HepG2 (cell line): Measurements from ENCODE around the gene KRT79. TPM values are rescaled to one million over a fixed set of nuclear protein-coding genes. Genes with fewer than 3 reads are reported as not detected.

Experiments used
- ATAC-seq: fragments of 200-7000 bp; cut with Tn5 transposase; 3 replicates; pipeline ENCODE4 v1.9.1; 2020; ENCODE audit warnings: mild to moderate bottlenecking, moderate library complexity
- BruUV-seq: library from RNA; stranded (reverse); fragments of 400-500 nt; replicated peaks from 2 replicates; lab custom pipeline; 2021; lab: Mats Ljungman, UMichigan
- CTCF ChIA-PET: fragments of 300-600 bp; formaldehyde crosslinking; extraction: SDS; loops from one replicate; lab custom pipeline; 2021; ENCODE audit warnings: low total read pairs, inconsistent platforms, low intra/inter-chr PET ratio; lab: Yijun Ruan, JAX
- POLR2A ChIA-PET: fragments of 350-600 bp; sonication (Branson Sonifier 250); formaldehyde crosslinking; loops from one replicate; lab custom pipeline; 2020; ENCODE audit warnings: antibody characterized with exemption, inconsistent platforms; lab: Yijun Ruan, JAX
- DNase-seq: peaks from one replicate; pipeline ENCODE4 v3.0.0-alpha.2; 2015; ENCODE audit warnings: low spot score
- FAIRE-seq: peaks from 3 replicates; lab custom pipeline; 2011; peaks lifted over from hg19 to GRCh38; lab: Jason Lieb, UNC
- H2AFZ ChIP-seq: one replicate; pipeline ENCODE4 v1.6.1; 2011; ENCODE audit warnings: low read length, inconsistent platforms
- H3K27ac ChIP-seq: fragments of 300-600 bp; 3 replicates; pipeline ENCODE4 v1.8.0; 2011; ENCODE audit warnings: mixed run types, mild to moderate bottlenecking, mixed read lengths, low read length, inconsistent platforms; ENCODE audit not compliant: insufficient read depth; ENCODE audit errors: extremely low read length
- H3K27me3 ChIP-seq, 2 experiments: fragments of 200-600 bp in 1 of 2; 2 replicates in 1 of 2; 3 replicates in 1 of 2; pipeline versions ENCODE4 v1.6.0 to v1.8.0; 2011; ENCODE audit warnings: low read length in 2 of 2, mild to moderate bottlenecking in 2 of 2, moderate library complexity in 2 of 2, inconsistent platforms in 1 of 2; ENCODE audit not compliant: insufficient read depth in 2 of 2, control insufficient read depth in 1 of 2
- H3K36me3 ChIP-seq, 2 experiments: fragments of 200-600 bp in 1 of 2; replicated peaks in 1 of 2; 2 replicates in 1 of 2; 3 replicates in 1 of 2; pipeline versions ENCODE4 v1.5.1 to v1.8.0; 2011; ENCODE audit warnings: low read length in 2 of 2, inconsistent platforms in 1 of 2; ENCODE audit not compliant: insufficient read depth in 2 of 2, control insufficient read depth in 1 of 2
- H3K4me1 ChIP-seq: 2 replicates; pipeline ENCODE4 v1.5.1; 2012; ENCODE audit warnings: low read length, inconsistent platforms; ENCODE audit not compliant: insufficient read depth
- H3K4me2 ChIP-seq: 2 replicates; pipeline ENCODE4 v1.6.0; 2011; ENCODE audit warnings: low read depth, low read length, inconsistent platforms
- H3K4me3 ChIP-seq, 3 experiments: fragments of 200-600 bp in 1 of 3; sonication (generic), shearing (Covaris generic) in 1 of 3; replicated peaks in 1 of 3; 2 replicates each; pipeline ENCODE4 v1.5.1; 2011 to 2016; ENCODE audit warnings: low read length in 3 of 3, inconsistent platforms in 2 of 3, low read depth in 2 of 3, mild to moderate bottlenecking in 2 of 3, control low read depth in 1 of 3, mixed read lengths in 1 of 3; ENCODE audit not compliant: insufficient read depth in 1 of 3
- H3K79me2 ChIP-seq: one replicate; pipeline ENCODE4 v1.6.1; 2011; ENCODE audit warnings: low read length, inconsistent platforms; ENCODE audit not compliant: insufficient read depth
- H3K9ac ChIP-seq: 2 replicates; pipeline ENCODE4 v1.6.0; 2011; ENCODE audit warnings: mild to moderate bottlenecking, low read depth, low read length, inconsistent platforms; ENCODE audit not compliant: insufficient read depth
- H3K9me3 ChIP-seq: 2 replicates; pipeline ENCODE4 v1.5.1; 2012; ENCODE audit warnings: mild to moderate bottlenecking, low read length
- H4K20me1 ChIP-seq: 2 replicates; pipeline ENCODE4 v1.6.0; 2011; ENCODE audit warnings: inconsistent platforms, mild to moderate bottlenecking, low read length, moderate library complexity; ENCODE audit not compliant: insufficient read depth
- ASH2L ChIP-seq: fragments of 300-600, 200-600 bp; sonication (generic); IDR thresholded peaks from 2 replicates; pipeline ENCODE4 v1.7.0; 2017; ENCODE audit warnings: low read depth, mild to moderate bottlenecking, moderate library complexity, mixed read lengths, low read length; ENCODE audit not compliant: insufficient read length
- CEBPG ChIP-seq: IDR thresholded peaks from 2 replicates; pipeline ENCODE4 v1.6.1; 2016
- KDM1A ChIP-seq: IDR thresholded peaks from 2 replicates; pipeline ENCODE4 v1.6.1; 2016; ENCODE audit warnings: missing compliant biosample characterization
- NFIC ChIP-seq: IDR thresholded peaks from 2 replicates; pipeline ENCODE4 v1.6.1; 2012; ENCODE audit warnings: mild to moderate bottlenecking, low read length, inconsistent platforms
- NFKBIZ ChIP-seq: IDR thresholded peaks from 2 replicates; pipeline ENCODE4 v1.6.1; 2018; ENCODE audit warnings: missing genetic modification reagents, missing compliant biosample characterization
- TEAD2 ChIP-seq: sonication (generic); formaldehyde crosslinking; IDR thresholded peaks from 2 replicates; pipeline ENCODE4 v1.9.0; 2021; ENCODE audit warnings: missing genetic modification reagents
- WIZ ChIP-seq: sonication (generic); formaldehyde crosslinking; IDR thresholded peaks from 2 replicates; pipeline ENCODE4 v1.5.1; 2020; ENCODE audit warnings: mild to moderate bottlenecking, missing genetic modification reagents
- ZNF124 ChIP-seq: sonication (generic); formaldehyde crosslinking; IDR thresholded peaks from 2 replicates; pipeline ENCODE4 v1.4.0; 2020; ENCODE audit warnings: missing genetic modification reagents
- ZNF367 ChIP-seq: sonication (generic); formaldehyde crosslinking; IDR thresholded peaks from 2 replicates; pipeline ENCODE4 v1.4.0; 2020; ENCODE audit warnings: missing genetic modification reagents, borderline replicate concordance
- ZNF572 ChIP-seq: sonication (generic); formaldehyde crosslinking; IDR thresholded peaks from 2 replicates; pipeline ENCODE4 v1.5.1; 2020; ENCODE audit warnings: mild to moderate bottlenecking, missing genetic modification reagents
- WGBS: methylation state at CpG from one replicate; pipeline ENCODE4 v1.1.6; 2017; ENCODE audit warnings: low lambda C conversion rate; 5-methylcytosine and 5-hydroxymethylcytosine counted together
- in situ Hi-C: cut with HindIII; loops from 2 replicates; pipeline ENCODE4 v1.10.0; 2017; ENCODE audit warnings: low pct_unique_long_range_greater_than_20kb; ENCODE audit not compliant: extremely low pct_ligation_motif_present
- intact Hi-C: fragments of 100-400 bp; cut with micrococcal nuclease; formaldehyde crosslinking; loops from one replicate; pipeline ENCODE4 v1.10.0; 2022; ENCODE audit not compliant: unreplicated experiment
- polyA plus RNA-seq, 8 experiments: library from polyadenylated mRNA; depleted of rRNA in 3 of 8; stranded (reverse) in 7 of 8; unstranded in 1 of 8; fragments of >200 nt; fragmentation: Illumina TruSeq in 4 of 8; extraction: Trizol in 4 of 8; gene quantifications; 2 replicates each; pipeline versions ENCODE4 v1.2.1 to v1.2.3, GENCODE V29; 2011 to 2016; ENCODE audit warnings: low read depth in 4 of 8, missing spikeins in 1 of 8, mixed read lengths in 1 of 8; ENCODE audit not compliant: insufficient read depth in 1 of 8
- total RNA-seq, 5 experiments: library from RNA; depleted of rRNA; stranded (reverse); fragments of >200 nt; fragmentation: Illumina TruSeq; extraction: Trizol; gene quantifications; 2 replicates each; pipeline ENCODE4 v1.2.3, GENCODE V29; 2016; ENCODE audit warnings: low read depth in 1 of 5

Gene KRT79
- total and polyA plus RNA-seq, 2 of the 13 experiments (the other 11 are each of a cell fraction or from before 2014, with no cell fraction given): 0.09 TPM; not detected in 1

DNA sequence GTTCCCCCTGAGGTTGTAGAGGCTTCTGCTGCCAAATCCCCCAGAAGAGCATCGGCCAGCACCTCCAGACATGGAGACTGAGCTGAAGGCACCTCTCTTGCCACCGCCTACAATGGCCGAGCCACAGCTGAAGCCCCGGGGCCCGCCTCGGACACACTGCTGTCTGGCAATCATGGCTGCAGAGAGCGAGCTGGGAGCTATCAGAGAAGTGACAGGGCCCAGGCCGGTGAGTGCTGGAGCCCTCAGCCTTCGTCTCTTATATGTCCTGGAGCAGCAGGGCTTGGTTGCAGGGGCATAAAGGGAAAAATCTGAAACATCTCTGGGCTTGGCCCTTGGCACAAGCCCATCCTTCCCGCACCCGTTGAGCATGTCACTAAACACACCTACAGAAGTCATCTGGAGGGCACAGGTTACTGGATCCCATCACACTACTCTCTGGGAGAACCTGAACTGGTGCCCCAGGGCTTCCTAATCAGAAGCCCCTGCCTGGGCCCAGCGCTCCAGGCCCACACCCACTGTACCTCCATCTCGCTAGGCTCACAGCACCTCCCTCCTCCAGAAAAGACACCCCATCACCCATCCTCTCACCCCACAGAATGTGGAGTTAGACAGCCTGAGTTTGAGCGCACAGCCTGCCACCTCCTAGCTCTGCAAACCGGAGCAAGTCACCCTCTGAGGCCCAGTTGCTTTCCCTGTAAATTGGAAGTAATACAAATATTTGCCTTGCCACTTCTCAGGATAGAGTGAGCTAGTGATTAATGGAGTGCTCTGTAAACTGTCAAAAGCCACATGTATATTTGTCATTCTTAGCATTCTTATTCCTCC is 20.0 kb downstream of the KRT79 start, which contains the start of gene KRT4:
TSS of gene KRT4 (minus strand) at position 232 of the 825 bp plus-strand sequence. CDS start at position 174, 58 bp downstream.
- no peak for TF ChIP-seq WIZ (CRISPR knock-in tag)
- TF ChIP-seq NFIC: no peak
- TF ChIP-seq ASH2L: no peak
- TF ChIP-seq ZNF367: no peak
- TF ChIP-seq KDM1A (CRISPR knock-in tag): no peak
- TF ChIP-seq CEBPG (CRISPR knock-in tag): no peak
- TF ChIP-seq NFKBIZ (CRISPR knock-in tag): no peak
- TF ChIP-seq TEAD2 (CRISPR knock-in tag): no peak
- TF ChIP-seq ZNF124: no peak
- no peak for TF ChIP-seq ZNF572 (CRISPR knock-in tag)
- no peak within 1 kb of the TSS for H3K4me2 ChIP-seq
- intact Hi-C loops: no loop called here

More for the DNA sequence above, 20.0 kb downstream of the KRT79 start, which contains the start of gene KRT4:
- in situ Hi-C loops: no loop called here
- Histone ChIP-seq H3K27ac (no peak within 1 kb of the TSS), H2AFZ (no peak within 1 kb of the TSS), H3K79me2 (no peaks in the 10 kb centered on the region), H3K9ac (no peak within 1 kb of the TSS), H3K4me1 (no peaks in the 10 kb centered on the region), H3K4me3 (no peak within 1 kb of the TSS), H3K9me3 (no peaks in the 10 kb centered on the region), H4K20me1 (no peaks in the 10 kb centered on the region), H3K27me3 (peaks cover 4 to 43% of the 10 kb centered on the region in 2 experiments; a peak in 4 of 5 replicates), H3K36me3 (no peaks in the 10 kb centered on the region)
- ChIA-PET CTCF (no interaction called here), POLR2A (no interaction called here)
- DNase-seq: no peak
- no peak for ATAC-seq
- FAIRE-seq: no peak
- no TSS peak for BruUV-seq
- 0% methylated on average over 3 of the region's 15 CpGs for WGBS
